GM06990 (cell line): ENCODE data around the gene NDUFA8.

Source experiments
- DNase-seq: peaks from one replicate; pipeline ENCODE4 v3.0.0-alpha.2; 2011; ENCODE audit not compliant: insufficient read length; ENCODE audit errors: extremely low read depth
- H3K27me3 ChIP-seq: replicated peaks from 2 replicates; pipeline ENCODE4 v1.6.0; 2011; ENCODE audit warnings: low read length; ENCODE audit not compliant: control insufficient read depth, insufficient read depth
- H3K36me3 ChIP-seq: 2 replicates; pipeline ENCODE4 v1.5.1; 2011; ENCODE audit warnings: low read length; ENCODE audit not compliant: control insufficient read depth, insufficient read depth
- H3K4me3 ChIP-seq: replicated peaks from 2 replicates; pipeline ENCODE4 v1.5.1; 2011; ENCODE audit warnings: low read depth, mild to moderate bottlenecking, control low read depth, low read length
- TF ChIP-seq, protein P1 (sequence below): IDR thresholded peaks from 2 replicates; pipeline ENCODE4 v1.5.1; 2011; ENCODE audit warnings: low read length, control low read depth, mild to moderate bottlenecking, inconsistent platforms; ENCODE audit not compliant: insufficient read depth, poor library complexity, severe bottlenecking

The NDUFA8 gene

DNA sequence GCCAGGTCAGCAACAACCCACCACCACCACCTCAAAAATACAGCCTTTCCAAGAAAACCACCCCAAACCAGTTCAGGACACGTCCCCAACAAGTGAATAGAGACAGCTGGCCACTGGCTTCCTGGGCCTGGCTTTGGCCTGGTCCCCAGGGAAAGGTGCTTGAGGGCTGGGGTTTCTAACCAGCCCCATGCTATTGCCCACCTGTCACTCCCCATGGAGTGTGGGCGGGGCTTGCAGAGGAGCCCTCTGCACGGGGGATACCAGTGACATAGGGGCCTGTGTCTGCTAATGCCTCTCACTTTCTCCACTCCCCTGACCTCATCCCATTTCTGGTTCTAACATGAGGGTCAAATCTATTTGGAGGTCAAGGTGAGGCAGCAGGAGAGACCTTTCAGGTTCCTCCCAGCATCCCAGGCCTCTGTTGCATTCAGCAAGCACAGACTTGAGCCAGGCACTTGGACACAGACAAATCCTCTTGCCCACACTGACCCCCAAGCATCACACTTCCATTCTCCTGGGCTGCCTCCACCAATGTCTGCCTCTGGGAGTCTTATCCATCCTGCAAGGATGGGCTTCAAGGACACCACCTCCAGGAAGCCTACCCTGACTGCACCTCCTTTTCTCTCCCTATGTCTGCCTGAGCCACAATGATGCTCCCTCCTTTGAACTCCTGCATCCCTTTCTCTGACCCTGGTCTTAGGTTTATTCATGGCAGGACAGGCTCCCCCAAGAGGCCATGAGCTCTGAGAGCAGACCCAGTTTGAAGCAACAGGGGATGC, 50.4 kb downstream of the NDUFA8 start:
- DNase-seq, result no peak
- TF ChIP-seq, protein P1, sequence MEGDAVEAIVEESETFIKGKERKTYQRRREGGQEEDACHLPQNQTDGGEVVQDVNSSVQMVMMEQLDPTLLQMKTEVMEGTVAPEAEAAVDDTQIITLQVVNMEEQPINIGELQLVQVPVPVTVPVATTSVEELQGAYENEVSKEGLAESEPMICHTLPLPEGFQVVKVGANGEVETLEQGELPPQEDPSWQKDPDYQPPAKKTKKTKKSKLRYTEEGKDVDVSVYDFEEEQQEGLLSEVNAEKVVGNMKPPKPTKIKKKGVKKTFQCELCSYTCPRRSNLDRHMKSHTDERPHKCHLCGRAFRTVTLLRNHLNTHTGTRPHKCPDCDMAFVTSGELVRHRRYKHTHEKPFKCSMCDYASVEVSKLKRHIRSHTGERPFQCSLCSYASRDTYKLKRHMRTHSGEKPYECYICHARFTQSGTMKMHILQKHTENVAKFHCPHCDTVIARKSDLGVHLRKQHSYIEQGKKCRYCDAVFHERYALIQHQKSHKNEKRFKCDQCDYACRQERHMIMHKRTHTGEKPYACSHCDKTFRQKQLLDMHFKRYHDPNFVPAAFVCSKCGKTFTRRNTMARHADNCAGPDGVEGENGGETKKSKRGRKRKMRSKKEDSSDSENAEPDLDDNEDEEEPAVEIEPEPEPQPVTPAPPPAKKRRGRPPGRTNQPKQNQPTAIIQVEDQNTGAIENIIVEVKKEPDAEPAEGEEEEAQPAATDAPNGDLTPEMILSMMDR, result no peak

DNA sequence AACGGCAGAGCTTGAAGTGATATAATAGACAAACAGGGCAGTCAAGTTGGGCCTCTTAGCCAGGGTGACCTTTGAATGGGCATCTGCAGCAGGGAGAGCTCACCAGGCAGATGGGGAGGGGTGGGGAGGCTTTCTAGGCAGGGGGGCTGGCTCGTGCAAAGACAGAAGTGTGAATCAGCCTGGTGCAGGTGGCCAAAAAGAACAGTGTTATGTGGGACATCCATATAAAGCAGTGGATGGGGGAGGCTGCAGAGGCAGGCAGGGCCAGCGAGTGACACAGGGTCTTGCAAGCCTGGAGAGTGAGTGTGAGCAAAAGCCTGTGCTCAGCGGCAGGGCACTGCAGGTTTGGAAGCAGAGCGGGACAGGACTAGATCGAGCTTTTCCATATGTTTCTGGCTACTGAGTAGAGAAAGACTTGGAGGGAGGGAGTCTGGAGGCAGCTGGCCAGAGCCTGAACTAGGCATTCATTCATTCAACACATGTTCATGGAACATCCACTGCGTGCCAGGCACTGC, 52.2 kb downstream of the NDUFA8 start:
- no peaks in the 10 kb centered on the region for H3K27me3 ChIP-seq
- H3K4me3 ChIP-seq, result no peak overlapping the region
- DNase-seq, result no peak
- no peaks in the 10 kb centered on the region for H3K36me3 ChIP-seq
- TF ChIP-seq, protein P1, result no peak

More for the DNA sequence above, 50.4 kb downstream of the NDUFA8 start:
- no peaks in the 10 kb centered on the region for H3K27me3 ChIP-seq
- H3K36me3 ChIP-seq, result no peaks in the 10 kb centered on the region
- no peak overlapping the region for H3K4me3 ChIP-seq

DNA sequence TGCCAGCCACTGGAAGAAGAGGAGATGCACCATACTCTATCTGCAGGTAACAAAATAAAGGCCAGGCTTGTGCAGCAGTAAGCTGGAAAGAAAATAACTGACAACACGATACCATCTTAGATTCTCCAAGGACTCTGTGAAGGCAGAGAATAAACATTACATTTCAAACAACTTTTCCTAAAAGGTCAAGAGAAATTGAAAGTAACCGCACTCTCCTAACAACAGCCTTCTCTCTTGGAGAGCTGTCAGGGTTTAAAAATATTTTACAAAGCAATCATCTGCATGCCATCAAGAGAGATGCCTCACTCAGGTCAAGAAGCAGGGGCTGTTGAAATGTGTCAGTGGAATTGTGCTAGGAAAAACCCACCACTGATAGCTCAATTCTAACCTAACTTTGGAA, 53.0 kb downstream of the NDUFA8 start:
- no peak overlapping the region for H3K4me3 ChIP-seq
- TF ChIP-seq, protein P1, result no peak
- no peaks in the 10 kb centered on the region for H3K27me3 ChIP-seq
- no peaks in the 10 kb centered on the region for H3K36me3 ChIP-seq
- DNase-seq, result no peak

DNA sequence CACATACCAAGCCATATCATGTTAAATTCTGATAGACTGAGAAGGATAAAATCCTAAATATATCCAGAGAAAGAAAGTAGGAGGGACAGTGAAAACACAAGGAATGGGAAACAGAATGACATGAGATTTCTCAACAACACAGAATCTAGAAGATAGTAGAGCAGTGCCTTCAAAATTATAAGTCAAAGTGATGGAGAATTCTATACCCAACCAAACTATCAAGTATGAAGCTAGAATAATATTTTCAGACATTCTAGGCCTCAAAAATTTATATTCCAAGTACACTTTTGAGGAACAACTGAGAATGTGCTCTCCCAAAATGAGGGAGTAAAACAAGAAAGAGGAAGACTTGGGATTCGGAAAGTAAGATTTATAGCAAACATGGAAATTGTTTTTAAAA, 55.6 kb downstream of the NDUFA8 start:
- H3K4me3 ChIP-seq, result no peak overlapping the region
- H3K36me3 ChIP-seq, result no peaks in the 10 kb centered on the region
- H3K27me3 ChIP-seq, result no peaks in the 10 kb centered on the region
- TF ChIP-seq, protein P1, result no peak
- DNase-seq, result no peak

DNA sequence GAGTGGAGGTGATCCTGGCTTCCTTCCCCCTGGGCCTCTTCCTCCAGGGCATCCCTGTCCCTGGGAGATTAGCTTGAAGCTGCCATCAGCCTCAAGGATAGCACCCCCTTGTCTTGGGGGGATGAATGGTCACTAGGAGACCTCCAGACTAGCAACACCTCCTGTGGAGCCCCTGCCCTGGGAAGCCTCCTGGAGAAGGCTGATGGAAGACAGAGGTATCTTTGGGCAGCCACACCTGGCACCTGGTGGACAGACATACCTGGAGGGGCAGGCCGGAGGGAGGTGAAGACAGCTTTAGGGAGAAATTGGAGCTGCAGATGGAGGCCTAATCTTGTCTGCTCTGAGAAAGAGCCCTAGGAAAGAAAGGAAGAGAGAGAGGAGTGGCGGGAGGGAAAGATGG, 57.4 kb downstream of the NDUFA8 start:
- Histone ChIP-seq H3K4me3 (no peak overlapping the region), H3K27me3 (no peaks in the 10 kb centered on the region), H3K36me3 (no peaks in the 10 kb centered on the region)
- TF ChIP-seq, protein P1, result no peak
- no peak for DNase-seq

DNA sequence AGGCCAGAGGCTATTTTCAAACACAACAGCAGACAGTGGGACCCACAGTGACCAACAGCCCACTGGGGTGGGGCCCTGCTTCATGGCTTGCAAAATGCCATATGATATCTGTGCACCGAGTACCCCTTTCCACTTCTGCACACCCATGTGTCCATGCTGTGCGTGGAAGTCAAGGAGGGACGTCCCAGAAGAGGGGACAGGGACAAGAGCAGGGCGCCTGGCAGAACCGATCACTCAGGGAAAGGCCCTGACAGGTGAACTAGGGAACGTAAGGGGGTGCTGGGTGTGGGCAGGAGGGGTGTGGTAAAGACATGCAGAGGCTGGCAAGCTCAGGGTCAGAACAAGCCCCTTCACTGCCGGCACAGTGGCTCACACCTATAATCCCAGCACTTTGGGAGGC, 58.8 kb downstream of the NDUFA8 start:
- H3K27me3 ChIP-seq, result no peaks in the 10 kb centered on the region
- H3K36me3 ChIP-seq, result no peaks in the 10 kb centered on the region
- no peak overlapping the region for H3K4me3 ChIP-seq
- no peak for DNase-seq
- TF ChIP-seq, protein P1, result no peak
